ENCODE data around the gene DAZL. TPM values are rescaled to one million over a fixed set of nuclear protein-coding genes. Genes with fewer than 3 reads are reported as not detected.

The DAZL gene
- total RNA-seq, 6 experiments from 2014 or later: not detected

- H3K27ac ChIP-seq: no peak overlapping the region
- no peaks in the 10 kb centered on the region for H3K36me3 ChIP-seq
- no peak for ATAC-seq
- TF ChIP-seq, protein P1, sequence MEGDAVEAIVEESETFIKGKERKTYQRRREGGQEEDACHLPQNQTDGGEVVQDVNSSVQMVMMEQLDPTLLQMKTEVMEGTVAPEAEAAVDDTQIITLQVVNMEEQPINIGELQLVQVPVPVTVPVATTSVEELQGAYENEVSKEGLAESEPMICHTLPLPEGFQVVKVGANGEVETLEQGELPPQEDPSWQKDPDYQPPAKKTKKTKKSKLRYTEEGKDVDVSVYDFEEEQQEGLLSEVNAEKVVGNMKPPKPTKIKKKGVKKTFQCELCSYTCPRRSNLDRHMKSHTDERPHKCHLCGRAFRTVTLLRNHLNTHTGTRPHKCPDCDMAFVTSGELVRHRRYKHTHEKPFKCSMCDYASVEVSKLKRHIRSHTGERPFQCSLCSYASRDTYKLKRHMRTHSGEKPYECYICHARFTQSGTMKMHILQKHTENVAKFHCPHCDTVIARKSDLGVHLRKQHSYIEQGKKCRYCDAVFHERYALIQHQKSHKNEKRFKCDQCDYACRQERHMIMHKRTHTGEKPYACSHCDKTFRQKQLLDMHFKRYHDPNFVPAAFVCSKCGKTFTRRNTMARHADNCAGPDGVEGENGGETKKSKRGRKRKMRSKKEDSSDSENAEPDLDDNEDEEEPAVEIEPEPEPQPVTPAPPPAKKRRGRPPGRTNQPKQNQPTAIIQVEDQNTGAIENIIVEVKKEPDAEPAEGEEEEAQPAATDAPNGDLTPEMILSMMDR (IDR thresholded peaks at IDR 0.05): no peak
- TF ChIP-seq POLR2A (IDR thresholded peaks at IDR 0.05): no peak
- H3K4me1 ChIP-seq: no peaks in the 10 kb centered on the region
- no peaks in the 10 kb centered on the region for H3K27me3 ChIP-seq
- no peaks in the 10 kb centered on the region for H3K9me3 ChIP-seq
- WGBS (ENCODE audit: insufficient coverage, low coverage, low lambda C conversion rate, missing lambda C conversion rate): 38% methylated on average over 3 of the region's 3 CpGs
- intact Hi-C loops (cut with DNase I): loop anchor here in 1 of 2 donors (10.0 kb wide), 2 partner anchors 437 to 627 kb away; no protein-coding TSS in a partner anchor
- no peak for DNase-seq
- no peak overlapping the region for H3K4me3 ChIP-seq
Observed at GRCh38 chr3:16607718-16608117, 2.5 kb upstream of the DAZL start.

DNA sequence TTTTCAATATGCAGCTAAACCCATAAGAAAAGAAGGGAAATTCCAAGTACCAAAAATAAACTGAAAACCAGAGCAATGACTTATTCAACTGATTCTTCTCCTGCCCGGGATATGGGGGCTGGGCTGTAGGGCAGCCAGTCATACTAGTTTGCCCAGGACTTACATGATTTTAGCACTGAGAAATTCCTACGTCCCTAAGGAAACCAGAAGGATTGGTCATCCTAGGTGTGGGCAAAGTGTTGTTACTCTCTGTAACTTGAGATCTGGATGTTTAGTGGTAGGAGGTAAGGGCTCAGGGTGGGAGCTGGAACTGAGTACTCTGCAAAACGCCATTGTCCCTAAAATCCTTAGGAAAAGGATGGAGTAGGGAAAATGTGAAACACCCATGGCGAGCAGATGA lies 1.2 kb upstream of the DAZL start:
- Histone ChIP-seq H3K4me3 (no peak overlapping the region), H3K27me3 (no peaks in the 10 kb centered on the region), H3K9me3 (no peaks in the 10 kb centered on the region), H3K36me3 (no peaks in the 10 kb centered on the region), H3K27ac (no peak overlapping the region), H3K4me1 (no peaks in the 10 kb centered on the region)
- DNase-seq (no peak), ATAC-seq (no peak)
- intact Hi-C loops (cut with DNase I): loop anchor here in 1 of 2 donors (10.0 kb wide), 2 partner anchors 438 to 628 kb away; no protein-coding TSS in a partner anchor
- TF ChIP-seq, protein P1 (IDR thresholded peaks at IDR 0.05): no peak
- TF ChIP-seq POLR2A (IDR thresholded peaks at IDR 0.05): no peak
- 65% methylated on average over 4 of the region's 4 CpGs for WGBS (ENCODE audit: insufficient coverage, low coverage, low lambda C conversion rate, missing lambda C conversion rate)

- ATAC-seq (no peak), DNase-seq (no peak)
- no peak overlapping the region for H3K27ac ChIP-seq
- no peak for TF ChIP-seq POLR2A (IDR thresholded peaks at IDR 0.05)
- TF ChIP-seq, protein P1 (IDR thresholded peaks at IDR 0.05): no peak
- H3K4me3 ChIP-seq: no peak overlapping the region
- H3K4me1 ChIP-seq: no peaks in the 10 kb centered on the region
- H3K36me3 ChIP-seq: no peaks in the 10 kb centered on the region
- H3K27me3 ChIP-seq: no peaks in the 10 kb centered on the region
- WGBS (ENCODE audit: insufficient coverage, low coverage, low lambda C conversion rate, missing lambda C conversion rate): 89% methylated on average over 7 of the region's 8 CpGs
- H3K9me3 ChIP-seq: no peaks in the 10 kb centered on the region
- intact Hi-C loops (cut with DNase I): loop anchor here in 1 of 2 donors (10.0 kb wide), 2 partner anchors 439 to 629 kb away; no protein-coding TSS in a partner anchor
Observed at GRCh38 chr3:16605966-16606365, 743 bp upstream of the DAZL start.

- H3K27ac ChIP-seq: no peak overlapping the region
- H3K36me3 ChIP-seq: no peaks in the 10 kb centered on the region
- no peaks in the 10 kb centered on the region for H3K4me1 ChIP-seq
- DNase-seq (no peak), ATAC-seq (no peak)
- no peak for TF ChIP-seq POLR2A (IDR thresholded peaks at IDR 0.05)
- TF ChIP-seq, protein P1 (IDR thresholded peaks at IDR 0.05): no peak
- no peaks in the 10 kb centered on the region for H3K27me3 ChIP-seq
- intact Hi-C loops (cut with DNase I): loop anchor here in 1 of 2 donors (10.0 kb wide), 2 partner anchors 440 to 630 kb away; no protein-coding TSS in a partner anchor
- WGBS (ENCODE audit: insufficient coverage, low coverage, low lambda C conversion rate, missing lambda C conversion rate): 96% methylated on average over 20 of the region's 33 CpGs
- no peak overlapping the region for H3K4me3 ChIP-seq
- no peaks in the 10 kb centered on the region for H3K9me3 ChIP-seq
Observed at GRCh38 chr3:16604433-16604832, 790 bp downstream of the DAZL start.

All from right lobe of liver (tissue), 6 donors.